Left ventricle myocardium inferior (tissue), 1 donor: ENCODE data around the gene P2RY6. TPM values are rescaled to one million over a fixed set of nuclear protein-coding genes. Genes with fewer than 3 reads are reported as not detected.
"Not testable (repeated sequence)": the region's sequence is repeated elsewhere in the genome, so short reads cannot be mapped to it uniquely, and the experiment has no call there.

Experiments
- DNase-seq: peaks from one replicate; pipeline ENCODE4 v3.0.0-alpha.2; 2020
- H3K27ac ChIP-seq: fragments of 200-600 bp; replicated peaks from 2 replicates; pipeline ENCODE4 v1.8.0; 2021
- H3K27me3 ChIP-seq: fragments of 200-600 bp; 2 replicates; pipeline ENCODE4 v1.8.0; 2021; ENCODE audit warnings: low read depth
- H3K36me3 ChIP-seq: fragments of 200-600 bp; 2 replicates; pipeline ENCODE4 v1.8.0; 2021
- H3K4me1 ChIP-seq: fragments of 200-600 bp; 2 replicates; pipeline ENCODE4 v1.8.0; 2021
- H3K4me3 ChIP-seq: fragments of 200-600 bp; 2 replicates; pipeline ENCODE4 v1.8.0; 2021; ENCODE audit warnings: mild to moderate bottlenecking, moderate library complexity
- H3K9me3 ChIP-seq: fragments of 200-600 bp; replicated peaks from 2 replicates; pipeline ENCODE4 v1.8.0; 2021
- intact Hi-C: fragments of 100-400 bp; cut with micrococcal nuclease; formaldehyde crosslinking; loops from one replicate; pipeline ENCODE4 v1.11.0; 2022
- total RNA-seq: library from RNA; stranded (reverse); fragmentation: NEBNext Ultra II Directional; extraction: Animal tissue kit (Norgen Biotek cat#: 25700); gene quantifications from one replicate; pipeline ENCODE4 v1.2.1, GENCODE V29; 2021
- TF ChIP-seq, protein P1 (sequence below): fragments of 200-600 bp; IDR thresholded peaks from 2 replicates; pipeline ENCODE4 v1.8.0; 2021; ENCODE audit warnings: antibody characterized with exemption, mild to moderate bottlenecking, borderline replicate concordance
- donor health status: DM: no; HTN: yes; CAD: no; lungs with severe emphysema.

P2RY6 gene
- total RNA-seq, 1 donor from 2014 or later: 2.2 TPM

DNA sequence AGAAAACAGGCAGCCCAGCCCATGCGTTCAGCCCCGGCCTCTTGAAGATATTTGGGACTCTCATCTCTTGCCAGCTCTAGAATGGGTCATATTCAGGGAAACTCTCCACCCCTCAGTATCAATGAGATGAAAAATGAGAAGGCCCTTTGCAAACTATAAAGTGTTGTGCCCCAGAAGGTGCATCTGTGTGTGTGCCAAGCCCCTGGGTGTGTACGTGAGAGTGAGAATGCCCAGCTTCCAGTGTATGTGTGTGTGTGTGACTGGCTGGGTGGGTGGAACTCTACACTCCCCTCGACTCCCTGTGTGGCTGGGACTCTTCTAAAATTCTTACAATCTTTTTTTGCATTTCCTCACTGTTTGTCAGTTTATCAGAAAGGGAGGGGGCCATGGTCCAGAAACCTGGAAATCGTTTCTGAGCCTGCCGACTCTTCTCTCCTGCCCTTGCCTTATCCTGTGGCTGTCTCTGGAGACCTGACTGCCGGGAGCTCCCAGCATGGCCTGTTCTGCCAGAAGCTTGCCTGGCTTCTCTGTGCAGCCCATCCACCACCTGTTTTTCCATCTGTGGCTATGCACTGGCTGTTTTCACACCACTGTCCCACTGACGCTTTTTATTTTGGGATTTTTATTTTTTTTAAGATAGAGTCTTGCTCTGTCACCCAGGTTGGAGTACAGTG is 1.2 kb downstream of the P2RY6 start:
- no peaks in the 10 kb centered on the region for H3K9me3 ChIP-seq
- H3K4me1 ChIP-seq: peaks cover 30% of the 10 kb centered on the region
- no peak for DNase-seq
- H3K27ac ChIP-seq: no peak overlapping the region
- no peaks in the 10 kb centered on the region for H3K36me3 ChIP-seq
- TF ChIP-seq, protein P1, sequence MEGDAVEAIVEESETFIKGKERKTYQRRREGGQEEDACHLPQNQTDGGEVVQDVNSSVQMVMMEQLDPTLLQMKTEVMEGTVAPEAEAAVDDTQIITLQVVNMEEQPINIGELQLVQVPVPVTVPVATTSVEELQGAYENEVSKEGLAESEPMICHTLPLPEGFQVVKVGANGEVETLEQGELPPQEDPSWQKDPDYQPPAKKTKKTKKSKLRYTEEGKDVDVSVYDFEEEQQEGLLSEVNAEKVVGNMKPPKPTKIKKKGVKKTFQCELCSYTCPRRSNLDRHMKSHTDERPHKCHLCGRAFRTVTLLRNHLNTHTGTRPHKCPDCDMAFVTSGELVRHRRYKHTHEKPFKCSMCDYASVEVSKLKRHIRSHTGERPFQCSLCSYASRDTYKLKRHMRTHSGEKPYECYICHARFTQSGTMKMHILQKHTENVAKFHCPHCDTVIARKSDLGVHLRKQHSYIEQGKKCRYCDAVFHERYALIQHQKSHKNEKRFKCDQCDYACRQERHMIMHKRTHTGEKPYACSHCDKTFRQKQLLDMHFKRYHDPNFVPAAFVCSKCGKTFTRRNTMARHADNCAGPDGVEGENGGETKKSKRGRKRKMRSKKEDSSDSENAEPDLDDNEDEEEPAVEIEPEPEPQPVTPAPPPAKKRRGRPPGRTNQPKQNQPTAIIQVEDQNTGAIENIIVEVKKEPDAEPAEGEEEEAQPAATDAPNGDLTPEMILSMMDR: no peak
- no peaks in the 10 kb centered on the region for H3K27me3 ChIP-seq
- intact Hi-C loops: no loop called here
- H3K4me3 ChIP-seq: peak overlapping the region; percentile 44

DNA sequence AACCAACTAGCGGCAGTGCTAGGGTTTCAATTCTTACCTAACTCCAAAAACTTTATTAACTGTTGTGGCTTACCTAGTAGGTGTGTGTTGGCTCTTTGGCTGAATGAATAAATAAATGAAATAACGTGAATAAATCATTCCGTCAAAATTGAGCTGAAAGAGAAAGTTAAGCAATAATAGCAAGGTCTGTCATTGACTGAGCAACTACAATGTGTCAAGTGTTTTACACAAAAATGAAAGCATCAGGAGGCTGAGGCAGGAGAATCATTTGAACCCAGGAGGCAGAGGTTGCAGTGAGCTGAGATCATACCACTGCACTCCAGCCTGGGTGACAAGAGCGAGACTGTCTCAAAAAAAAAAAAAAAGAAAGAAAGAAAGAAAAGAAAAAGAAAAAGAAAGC is 2.1 kb downstream of the P2RY6 start:
- Histone ChIP-seq H3K4me1 (peaks cover 22% of the 10 kb centered on the region), H3K27ac (peak overlapping the region; percentile 23), H3K4me3 (peak overlapping the region; percentile 44)
- DNase-seq, H3K27me3 ChIP-seq, intact Hi-C loops, H3K9me3 ChIP-seq, H3K36me3 ChIP-seq: not testable (repeated sequence)

DNA sequence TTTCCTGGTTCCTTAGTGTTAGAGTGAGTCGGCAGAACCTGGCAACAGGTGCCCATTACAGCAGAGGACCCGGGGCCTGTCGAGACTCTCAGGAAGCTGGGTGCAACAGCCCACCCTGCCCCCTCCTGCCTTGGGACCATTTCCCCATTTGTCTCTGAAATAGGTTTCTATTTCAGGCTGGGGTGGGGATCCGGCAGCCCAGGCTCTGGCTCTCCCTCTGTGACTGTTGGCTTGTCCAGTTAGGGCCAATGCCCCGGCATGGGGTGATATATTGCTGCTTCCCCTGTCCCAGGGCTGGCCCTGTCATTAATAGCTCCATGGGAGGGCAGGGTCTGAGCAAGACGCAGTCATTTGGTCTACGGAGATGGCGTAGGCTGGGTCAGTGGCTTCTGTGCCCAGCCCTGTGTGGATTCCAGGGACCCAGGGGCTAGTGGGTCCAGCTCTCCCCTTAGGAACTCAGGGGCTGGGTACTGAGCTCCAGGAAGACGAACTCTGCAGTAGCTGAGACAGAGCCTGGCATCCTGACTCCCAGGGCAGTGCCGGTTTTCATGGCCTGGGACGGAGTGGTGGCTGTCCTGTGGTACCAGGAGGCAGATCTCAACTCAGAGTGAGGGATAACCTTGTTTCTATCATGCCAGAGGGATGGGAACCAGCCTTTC is 2.7 kb downstream of the P2RY6 start:
- Histone ChIP-seq H3K27ac (peak overlapping the region; percentile 23), H3K4me3 (peak overlapping the region; percentile 44), H3K4me1 (peaks cover 15% of the 10 kb centered on the region), H3K36me3 (no peaks in the 10 kb centered on the region), H3K27me3 (no peaks in the 10 kb centered on the region), H3K9me3 (no peaks in the 10 kb centered on the region)
- intact Hi-C loops: no loop called here
- DNase-seq: no peak
- TF ChIP-seq, protein P1: no peak

DNA sequence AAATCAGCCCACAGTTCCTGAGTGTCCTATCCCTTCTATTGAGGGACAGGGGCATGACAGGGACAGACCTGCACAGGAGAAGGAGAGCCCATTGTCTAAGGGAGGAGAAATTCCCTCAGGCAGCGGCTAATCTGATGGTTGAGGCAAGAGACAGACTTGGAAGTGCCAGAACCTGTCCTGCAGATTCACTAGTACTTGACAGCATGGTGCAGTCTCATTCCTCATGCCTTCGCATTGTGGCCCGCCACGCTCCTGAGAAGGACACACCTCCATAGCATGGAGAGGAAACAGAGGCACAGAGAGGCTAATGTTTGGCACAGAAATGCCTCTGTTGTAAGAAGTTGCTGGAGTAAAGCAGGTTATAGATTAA is 3.2 kb downstream of the P2RY6 start:
- H3K36me3 ChIP-seq: no peaks in the 10 kb centered on the region
- H3K4me3 ChIP-seq: peak overlapping the region; percentile 44
- H3K27ac ChIP-seq: no peak overlapping the region
- intact Hi-C loops: no loop called here
- TF ChIP-seq, protein P1: no peak
- no peak for DNase-seq
- H3K27me3 ChIP-seq: no peaks in the 10 kb centered on the region
- no peaks in the 10 kb centered on the region for H3K9me3 ChIP-seq
- peaks cover 10% of the 10 kb centered on the region for H3K4me1 ChIP-seq

DNA sequence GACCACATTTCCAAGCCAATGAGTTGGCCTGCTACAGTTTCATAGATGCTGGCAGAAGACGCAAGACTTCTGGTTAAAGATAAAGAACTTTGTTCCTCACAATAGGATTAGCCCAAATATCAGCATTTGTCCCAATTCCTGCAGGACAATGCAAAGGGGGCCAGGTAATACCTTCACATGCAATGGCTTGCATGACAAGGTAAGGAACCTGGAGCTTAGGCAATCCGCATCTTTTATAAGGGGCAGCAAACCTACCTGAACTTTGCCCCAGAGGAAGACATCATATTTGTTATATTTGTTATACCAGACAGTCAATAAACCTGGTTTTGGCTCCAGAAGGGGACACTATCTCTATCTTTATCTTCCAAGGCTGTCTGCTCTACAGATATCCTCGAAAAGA is 5.3 kb downstream of the P2RY6 start:
- Histone ChIP-seq H3K27ac (no peak overlapping the region), H3K27me3 (no peaks in the 10 kb centered on the region), H3K36me3 (no peaks in the 10 kb centered on the region), H3K9me3 (no peaks in the 10 kb centered on the region), H3K4me1 (peaks cover 9% of the 10 kb centered on the region), H3K4me3 (no peak overlapping the region)
- TF ChIP-seq, protein P1: no peak
- intact Hi-C loops: no loop called here
- no peak for DNase-seq

DNA sequence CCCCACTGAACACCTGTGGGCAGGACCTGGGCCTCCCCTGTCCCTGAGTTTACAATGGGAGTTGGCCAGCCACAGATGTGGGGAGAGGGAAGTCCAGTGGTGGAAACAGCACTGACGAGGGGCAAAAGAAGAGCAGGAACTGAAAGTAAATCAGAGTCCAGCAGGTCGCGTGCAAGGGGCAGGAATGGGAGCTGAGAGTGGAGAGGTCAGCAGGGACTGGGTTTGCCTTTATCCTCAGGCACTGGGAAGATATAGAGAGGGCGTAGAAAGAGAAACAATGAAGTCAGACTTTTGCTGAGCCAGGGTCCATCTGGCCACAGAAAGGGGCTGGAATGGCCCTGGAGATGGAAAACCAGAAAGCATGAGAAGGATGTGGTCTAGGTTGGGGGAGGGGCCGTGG is 8.5 kb downstream of the P2RY6 start:
- TF ChIP-seq, protein P1: no peak
- intact Hi-C loops: no loop called here
- H3K36me3 ChIP-seq: no peaks in the 10 kb centered on the region
- no peaks in the 10 kb centered on the region for H3K9me3 ChIP-seq
- H3K27me3 ChIP-seq: no peaks in the 10 kb centered on the region
- DNase-seq: no peak
- no peaks in the 10 kb centered on the region for H3K4me1 ChIP-seq
- H3K27ac ChIP-seq: peak overlapping the region; percentile 39
- H3K4me3 ChIP-seq: no peak overlapping the region
